ENCODE data around the gene CAPN15. TPM values are rescaled to one million over a fixed set of nuclear protein-coding genes. Genes with fewer than 3 reads are reported as not detected.
"Not testable (repeated sequence)": the region's sequence is repeated elsewhere in the genome, so short reads cannot be mapped to it uniquely, and the experiment has no call there.

Gene CAPN15
- total RNA-seq, 6 experiments from 2014 or later = 17.3 to 34.3 (median 23.3) TPM

GRCh38 chr16:489606-490005 is 37.9 kb upstream of the CAPN15 start:
- no peak for DNase-seq
- intact Hi-C loops (cut with DNase I) = loop anchor here (10.0 kb wide), 2 partner anchors 95 to 105 kb away; partner anchors contain the start of genes NME4 (in 1 of the 2) and PGAP6 (in 1 of the 2)
- ATAC-seq = no peak
- Histone ChIP-seq H3K4me3 (no peak overlapping the region), H3K27ac (no peak overlapping the region), H3K36me3 (peaks cover 0 to 28% (median 2%) of the 10 kb centered on the region in 4 donors), H3K27me3 (no peaks in the 10 kb centered on the region), H3K9me3 (no peaks in the 10 kb centered on the region), H3K4me1 (no peaks in the 10 kb centered on the region)
- TF ChIP-seq CTCF (IDR thresholded peaks at IDR 0.05) (no peak), POLR2A (IDR thresholded peaks at IDR 0.05) (no peak)
- 90% methylated on average over 2 of the region's 16 CpGs for WGBS (ENCODE audit: insufficient coverage, low coverage, low lambda C conversion rate, missing lambda C conversion rate)

GRCh38 chr16:490768-491167 is 36.7 kb upstream of the CAPN15 start:
- no peak overlapping the region for H3K4me3 ChIP-seq
- H3K27ac ChIP-seq = no peak overlapping the region
- TF ChIP-seq CTCF (IDR thresholded peaks at IDR 0.05) = no peak
- no peak for TF ChIP-seq POLR2A (IDR thresholded peaks at IDR 0.05)
- peaks cover 0 to 28% (median 2%) of the 10 kb centered on the region in 4 donors for H3K36me3 ChIP-seq
- DNase-seq = no peak
- H3K27me3 ChIP-seq = no peaks in the 10 kb centered on the region
- intact Hi-C loops (cut with DNase I) = loop anchor here (10.0 kb wide), 2 partner anchors 96 to 106 kb away; partner anchors contain the start of genes NME4 (in 1 of the 2) and PGAP6 (in 1 of the 2)
- no peak for ATAC-seq
- no CpG with 5 or more reads among the region's 10 CpGs for WGBS (ENCODE audit: insufficient coverage, low coverage, low lambda C conversion rate, missing lambda C conversion rate)
- H3K4me1 ChIP-seq = no peaks in the 10 kb centered on the region
- no peaks in the 10 kb centered on the region for H3K9me3 ChIP-seq

GRCh38 chr16:491220-491919 is 36.1 kb upstream of the CAPN15 start:
- 91% methylated on average over 10 of the region's 19 CpGs for WGBS (ENCODE audit: insufficient coverage, low coverage, low lambda C conversion rate, missing lambda C conversion rate)
- TF ChIP-seq POLR2A (IDR thresholded peaks at IDR 0.05) (no peak), CTCF (IDR thresholded peaks at IDR 0.05) (no peak)
- peaks cover 0 to 28% (median 2%) of the 10 kb centered on the region in 4 donors for H3K36me3 ChIP-seq

DNA sequence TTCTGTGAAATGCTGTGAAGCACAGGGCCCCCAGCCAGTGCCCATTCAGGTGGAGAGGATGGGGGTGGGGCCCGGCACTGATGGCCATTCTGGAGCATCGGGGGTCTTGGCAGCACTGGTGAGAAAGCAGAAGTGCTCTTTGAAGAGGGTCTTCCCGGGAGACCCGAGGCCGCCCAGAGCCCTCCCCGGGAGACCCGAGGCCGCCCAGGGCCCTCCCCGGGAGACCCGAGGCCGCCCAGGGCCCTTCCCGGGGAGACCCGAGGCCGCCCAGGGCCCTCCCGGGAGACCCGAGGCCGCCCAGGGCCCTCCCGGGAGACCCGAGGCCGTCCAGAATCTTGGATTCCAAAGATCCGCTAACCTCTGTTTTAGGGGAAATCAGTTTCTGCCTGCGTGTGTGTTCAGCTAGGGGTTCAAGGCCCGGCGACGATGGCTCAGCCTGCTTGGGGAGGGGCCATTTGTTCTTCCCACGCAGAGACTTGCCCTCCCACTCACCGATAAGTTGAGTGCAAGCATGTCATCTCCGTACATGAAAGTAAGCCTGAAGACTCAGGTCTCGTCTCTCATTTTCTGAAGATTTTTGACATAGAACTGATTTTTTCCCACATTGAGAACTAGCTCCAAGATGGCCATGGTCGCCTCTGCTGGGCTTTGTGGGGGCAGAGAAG is 35.2 kb upstream of the CAPN15 start:
- Histone ChIP-seq H3K27ac (no peak overlapping the region), H3K36me3 (peaks cover 0 to 28% (median 2%) of the 10 kb centered on the region in 4 donors), H3K4me1 (no peaks in the 10 kb centered on the region), H3K27me3 (no peaks in the 10 kb centered on the region), H3K4me3 (no peak overlapping the region), H3K9me3 (no peaks in the 10 kb centered on the region)
- ATAC-seq (no peak), DNase-seq (no peak)
- 100% methylated on average over 3 of the region's 30 CpGs for WGBS (ENCODE audit: insufficient coverage, low coverage, low lambda C conversion rate, missing lambda C conversion rate)
- TF ChIP-seq CTCF (IDR thresholded peaks at IDR 0.05) (no peak), POLR2A (IDR thresholded peaks at IDR 0.05) (no peak)
- intact Hi-C loops (cut with DNase I) = loop anchor here (10.0 kb wide), 2 partner anchors 98 to 108 kb away; partner anchors contain the start of genes NME4 (in 1 of the 2) and PGAP6 (in 1 of the 2)

More at GRCh38 chr16:491220-491919, 36.1 kb upstream of the CAPN15 start:
- DNase-seq (no peak), ATAC-seq (peak in 1 of 4 donors; percentile 6)
- no peak overlapping the region for H3K4me3 ChIP-seq
- no peaks in the 10 kb centered on the region for H3K4me1 ChIP-seq
- no peaks in the 10 kb centered on the region for H3K27me3 ChIP-seq
- no peak overlapping the region for H3K27ac ChIP-seq
- no peaks in the 10 kb centered on the region for H3K9me3 ChIP-seq
- intact Hi-C loops (cut with DNase I) = loop anchor here (10.0 kb wide), 2 partner anchors 97 to 107 kb away; partner anchors contain the start of genes NME4 (in 1 of the 2) and PGAP6 (in 1 of the 2)

DNA sequence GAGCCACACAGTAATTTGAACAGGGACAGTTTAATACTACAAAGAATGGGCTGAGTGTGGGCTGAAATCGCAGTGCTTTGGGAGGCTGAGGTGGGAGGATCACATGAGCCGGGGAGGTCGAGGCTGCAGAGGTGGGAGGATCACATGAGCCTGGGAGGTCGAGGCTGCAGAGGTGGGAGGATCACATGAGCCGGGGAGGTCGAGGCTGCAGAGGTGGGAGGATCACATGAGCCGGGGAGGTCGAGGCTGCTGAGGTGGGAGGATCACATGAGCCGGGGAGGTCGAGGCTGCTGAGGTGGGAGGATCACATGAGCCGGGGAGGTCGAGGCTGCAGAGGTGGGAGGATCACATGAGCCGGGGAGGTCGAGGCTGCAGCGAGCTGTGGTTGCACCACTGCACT is 32.8 kb upstream of the CAPN15 start:
- 77% methylated on average over 14 of the region's 15 CpGs for WGBS (ENCODE audit: insufficient coverage, low coverage, low lambda C conversion rate, missing lambda C conversion rate)
- H3K27ac ChIP-seq, ATAC-seq, H3K27me3 ChIP-seq, H3K4me3 ChIP-seq, H3K9me3 ChIP-seq, H3K4me1 ChIP-seq: not testable (repeated sequence)
- intact Hi-C loops (cut with DNase I) = loop anchor here (10.0 kb wide), 2 partner anchors 100 to 110 kb away; partner anchors contain the start of genes NME4 (in 1 of the 2) and PGAP6 (in 1 of the 2)
- peaks cover 0 to 21% (median 2%) of the 10 kb centered on the region in 4 donors for H3K36me3 ChIP-seq
- peak in 1 of 3 donors; percentile 64 for DNase-seq

Data from right lobe of liver (tissue), 6 donors.